A673 (cell line): ENCODE results near the gene CHD3. TPM values are rescaled to one million over a fixed set of nuclear protein-coding genes. Genes with fewer than 3 reads are reported as not detected.

Experiments
- BruUV-seq: library from RNA; stranded (reverse); fragments of 400-500 nt; replicated peaks from 2 replicates; lab custom pipeline; 2021; lab: Mats Ljungman, UMichigan
- CTCF ChIA-PET: fragments of 300-600 bp; sonication (Branson Sonifier 250); formaldehyde crosslinking; loops from one replicate; lab custom pipeline; 2022; ENCODE audit warnings: antibody characterized with exemption; lab: Charles Lee
- POLR2A ChIA-PET: fragments of 300-600 bp; sonication (Branson Sonifier 250); formaldehyde crosslinking; loops from one replicate; lab custom pipeline; 2022; ENCODE audit warnings: antibody characterized with exemption; ENCODE audit not compliant: low non-redundant PET; lab: Charles Lee
- DNase-seq: peaks from one replicate; pipeline ENCODE4 v3.0.0-alpha.2; 2015; ENCODE audit warnings: low spot score
- H3K27ac ChIP-seq: fragments of 200-600 bp; sonication (generic); 2 replicates; pipeline ENCODE4 v1.5.1; 2016; ENCODE audit warnings: mixed run types, low read depth, mild to moderate bottlenecking, mixed read lengths, antibody characterized with exemption, low read length; ENCODE audit not compliant: poor library complexity, severe bottlenecking
- H3K27me3 ChIP-seq: fragments of 200-600 bp; sonication (generic); replicated peaks from 2 replicates; pipeline ENCODE4 v1.6.1; 2017; ENCODE audit warnings: mixed run types, low read depth, mild to moderate bottlenecking, mixed read lengths, antibody characterized with exemption, low read length; ENCODE audit not compliant: insufficient read depth, poor library complexity
- H3K36me3 ChIP-seq: fragments of 200-600 bp; sonication (generic); 2 replicates; pipeline ENCODE4 v1.6.1; 2016; ENCODE audit warnings: mixed run types, mild to moderate bottlenecking, mixed read lengths, antibody characterized with exemption, low read length; ENCODE audit not compliant: insufficient read depth, poor library complexity, severe bottlenecking
- H3K4me1 ChIP-seq: fragments of 200-600 bp; sonication (generic); 2 replicates; pipeline ENCODE4 v1.6.1; 2017; ENCODE audit warnings: mixed run types, mild to moderate bottlenecking, mixed read lengths, antibody characterized with exemption, low read length; ENCODE audit not compliant: insufficient read depth, poor library complexity, severe bottlenecking
- H3K4me3 ChIP-seq: fragments of 200-600 bp; sonication (generic); 2 replicates; pipeline ENCODE4 v1.5.1; 2016; ENCODE audit warnings: low read depth, mixed run types, mild to moderate bottlenecking, mixed read lengths, low read length; ENCODE audit not compliant: poor library complexity, severe bottlenecking
- H3K9me3 ChIP-seq: fragments of 200-600 bp; sonication (generic); 2 replicates; pipeline ENCODE4 v1.6.1; 2016; ENCODE audit warnings: mixed run types, low read depth, mild to moderate bottlenecking, mixed read lengths, antibody characterized with exemption, low read length; ENCODE audit not compliant: poor library complexity, severe bottlenecking
- CTCF ChIP-seq: fragments of 300-800, 200-600 bp; sonication (generic); conservative IDR thresholded peaks from 2 replicates; pipeline ENCODE4 v1.5.1; 2017; ENCODE audit warnings: low read depth, mild to moderate bottlenecking, antibody characterized with exemption, low read length, moderate library complexity, mixed read lengths
- EZH2 ChIP-seq: fragments of 200-600 bp; sonication (generic); IDR thresholded peaks from 2 replicates; pipeline ENCODE4 v1.6.1; 2017; ENCODE audit warnings: borderline replicate concordance, low read depth, mild to moderate bottlenecking, mixed read lengths, antibody characterized with exemption, low read length; ENCODE audit not compliant: poor library complexity, severe bottlenecking
- intact Hi-C: fragments of 100-400 bp; cut with micrococcal nuclease; formaldehyde crosslinking; loops from one replicate; pipeline ENCODE4 v1.10.0; 2022; ENCODE audit not compliant: unreplicated experiment
- total RNA-seq: library from RNA; stranded (reverse); gene quantifications from 2 replicates; pipeline ENCODE4 v1.2.3, GENCODE V29; 2021

Gene CHD3
- total RNA-seq, 1 experiment from 2014 or later: 249 TPM

- peaks cover 13% of the 10 kb centered on the region for H3K36me3 ChIP-seq
- DNase-seq: no peak
- no peak for TF ChIP-seq CTCF
- TF ChIP-seq EZH2: no peak
- H3K4me1 ChIP-seq: no peaks in the 10 kb centered on the region
- H3K9me3 ChIP-seq: no peaks in the 10 kb centered on the region
- ChIA-PET POLR2A (no interaction called here), CTCF (interaction anchor here (0.6 kb wide), 1 partner anchor 16 kb away, joined by 4 read pairs; no protein-coding TSS in a partner anchor)
- H3K4me3 ChIP-seq: no peak overlapping the region
- no peak overlapping the region for H3K27ac ChIP-seq
- intact Hi-C loops: no loop called here
- no TSS peak for BruUV-seq
- no peaks in the 10 kb centered on the region for H3K27me3 ChIP-seq
Measured at GRCh38 chr17:7875804-7876370, 12.7 kb upstream of the CHD3 start.

GRCh38 chr17:7878234-7878633, 10.4 kb upstream of the CHD3 start:
- ChIA-PET CTCF (no interaction called here), POLR2A (no interaction called here)
- Histone ChIP-seq H3K4me3 (no peak overlapping the region), H3K4me1 (peaks cover 16% of the 10 kb centered on the region), H3K36me3 (peaks cover 13% of the 10 kb centered on the region), H3K27ac (no peak overlapping the region), H3K9me3 (no peaks in the 10 kb centered on the region), H3K27me3 (no peaks in the 10 kb centered on the region)
- no TSS peak for BruUV-seq
- DNase-seq: no peak
- no peak for TF ChIP-seq CTCF
- no peak for TF ChIP-seq EZH2
- intact Hi-C loops: no loop called here

- POLR2A ChIA-PET: no interaction called here
- peaks cover 25% of the 10 kb centered on the region for H3K4me1 ChIP-seq
- peaks cover 13% of the 10 kb centered on the region for H3K36me3 ChIP-seq
- intact Hi-C loops: no loop called here
- DNase-seq: no peak
- TF ChIP-seq CTCF: no peak
- no peak for TF ChIP-seq EZH2
- no peak overlapping the region for H3K4me3 ChIP-seq
- H3K27ac ChIP-seq: no peak overlapping the region
- H3K27me3 ChIP-seq: no peaks in the 10 kb centered on the region
- CTCF ChIA-PET: no interaction called here
- H3K9me3 ChIP-seq: no peaks in the 10 kb centered on the region
- no TSS peak for BruUV-seq
Measured at GRCh38 chr17:7880076-7880868, 8.3 kb upstream of the CHD3 start.
